ENCODE measurements around the gene EMSY. TPM values are rescaled to one million over a fixed set of nuclear protein-coding genes. Genes with fewer than 3 reads are reported as not detected.
"Not testable (repeated sequence)": the region's sequence is repeated elsewhere in the genome, so short reads cannot be mapped to it uniquely, and the experiment has no call there.

EMSY gene
- total and polyA plus RNA-seq, 2 donors (not counting 3 experiments of a cell fraction or from before 2014, with no cell fraction given) = 18.3 to 25.7 TPM

GRCh38 chr11:76401484-76401883, 43.3 kb upstream of the EMSY start:
- H3K36me3 ChIP-seq (ENCODE audit: control insufficient read depth in 2 of 2, extremely low read depth in 1 of 2, insufficient read depth in 2 of 2, low read length in 2 of 2); POLR2A ChIA-PET; DNase-seq (ENCODE audit: low read depth, low spot score); H3K4me3 ChIP-seq (replicated peaks in 1 of 3; ENCODE audit: insufficient read depth in 1 of 3, low read depth in 1 of 3, low read length in 3 of 3); H3K79me2 ChIP-seq (ENCODE audit: control insufficient read depth, insufficient read depth, low read length); BruUV-seq (replicated peaks); H3K9me3 ChIP-seq (replicated peaks; ENCODE audit: control insufficient read depth, insufficient read depth, low read length); H3K27ac ChIP-seq (ENCODE audit: insufficient read depth, low read depth, low read length); H3K4me1 ChIP-seq (ENCODE audit: control insufficient read depth, extremely low read depth, insufficient read depth, low read length); FAIRE-seq; intact Hi-C loops (cut with micrococcal nuclease); H3K27me3 ChIP-seq (ENCODE audit: control insufficient read depth in 2 of 2, insufficient read depth in 2 of 2, low read length in 2 of 2); H3K9me1 ChIP-seq (replicated peaks; ENCODE audit: control insufficient read depth, extremely low read depth, insufficient read depth, low read length); dilution Hi-C loops (cut with MboI; ENCODE audit: extremely low pct_ligation_motif_present, low sequenced_read_pairs); H4K20me1 ChIP-seq (replicated peaks; ENCODE audit: control insufficient read depth, extremely low read depth, insufficient read depth, low read length); H2AFZ ChIP-seq (ENCODE audit: low read depth, low read length); H3K9ac ChIP-seq (replicated peaks; ENCODE audit: extremely low read depth, insufficient read depth, low read length); H3K4me2 ChIP-seq (ENCODE audit: insufficient read depth, low read length): not testable (repeated sequence)
- CTCF ChIA-PET = interaction anchor here (1.0 kb wide), 1 partner anchor 10 kb away, joined by 4 read pairs; no protein-coding TSS in a partner anchor

GRCh38 chr11:76406359-76406758, 38.5 kb upstream of the EMSY start:
- ChIA-PET CTCF (interaction anchor here (1.4 kb wide), 1 partner anchor 18 kb away, joined by 3 read pairs; no protein-coding TSS in a partner anchor), POLR2A (no interaction called here)
- intact Hi-C loops (cut with micrococcal nuclease) (no loop called here), dilution Hi-C loops (cut with MboI; ENCODE audit: extremely low pct_ligation_motif_present, low sequenced_read_pairs) (no loop called here)
- Histone ChIP-seq H2AFZ (ENCODE audit: low read depth, low read length) (no peak overlapping the region), H3K4me3 (replicated peaks in 1 of 3; ENCODE audit: insufficient read depth in 1 of 3, low read depth in 1 of 3, low read length in 3 of 3) (no peak overlapping the region), H3K79me2 (ENCODE audit: control insufficient read depth, insufficient read depth, low read length) (no peaks in the 10 kb centered on the region), H3K9me1 (replicated peaks; ENCODE audit: control insufficient read depth, extremely low read depth, insufficient read depth, low read length) (no peaks in the 10 kb centered on the region), H3K4me1 (ENCODE audit: control insufficient read depth, extremely low read depth, insufficient read depth, low read length) (peaks cover 4% of the 10 kb centered on the region), H3K27ac (ENCODE audit: insufficient read depth, low read depth, low read length) (no peak overlapping the region), H3K9ac (replicated peaks; ENCODE audit: extremely low read depth, insufficient read depth, low read length) (no peak overlapping the region), H3K36me3 (ENCODE audit: control insufficient read depth in 2 of 2, extremely low read depth in 1 of 2, insufficient read depth in 2 of 2, low read length in 2 of 2) (no peaks in the 10 kb centered on the region), H3K27me3 (ENCODE audit: control insufficient read depth in 2 of 2, insufficient read depth in 2 of 2, low read length in 2 of 2) (peaks cover 0 to 5% of the 10 kb centered on the region in 2 experiments), H4K20me1 (replicated peaks; ENCODE audit: control insufficient read depth, extremely low read depth, insufficient read depth, low read length) (no peaks in the 10 kb centered on the region), H3K4me2 (ENCODE audit: insufficient read depth, low read length) (no peak overlapping the region), H3K9me3 (replicated peaks; ENCODE audit: control insufficient read depth, insufficient read depth, low read length) (no peaks in the 10 kb centered on the region)
- DNase-seq (ENCODE audit: low read depth, low spot score) (no peak), FAIRE-seq (no peak)
- no TSS peak for BruUV-seq (replicated peaks)
- TF ChIP-seq EZH2 (IDR thresholded peaks at IDR 0.05; ENCODE audit: borderline replicate concordance, low read depth, low read length, severe bottlenecking) (no peak), CTCF (IDR thresholded peaks at IDR 0.05; ENCODE audit: extremely low read depth in 1 of 2, insufficient read depth in 1 of 2, low read depth in 1 of 2, low read length in 2 of 2) (no peak), JUN (IDR thresholded peaks at IDR 0.05; ENCODE audit: borderline replicate concordance, insufficient read depth, insufficient read length, low read depth) (no peak), POLR2A (IDR thresholded peaks at IDR 0.05; ENCODE audit: low read depth, low read length) (no peak), MAX (IDR thresholded peaks at IDR 0.05; ENCODE audit: insufficient read depth, insufficient read length) (no peak), GATA2 (IDR thresholded peaks at IDR 0.05; ENCODE audit: insufficient read depth, insufficient read length, low read depth, low read length) (no peak), FOS (IDR thresholded peaks at IDR 0.05; ENCODE audit: borderline replicate concordance, insufficient read depth, low read length) (no peak)

All from endothelial cell of umbilical vein (primary cell).